H9 (cell line): Measurements from ENCODE around the gene GGACT. TPM values are rescaled to one million over a fixed set of nuclear protein-coding genes. Genes with fewer than 3 reads are reported as not detected.

Source experiments
- DNase-seq: peaks from one replicate; pipeline ENCODE4 v3.0.0-alpha.2; 2017
- H2AFZ ChIP-seq: one replicate; pipeline ENCODE4 v1.6.1; 2013; ENCODE audit warnings: mild to moderate bottlenecking, low read length, control low read depth, moderate library complexity
- H2AK5ac ChIP-seq: 2 replicates; pipeline ENCODE4 v1.6.1; 2013; ENCODE audit warnings: low read length, control low read depth, mixed read lengths; ENCODE audit not compliant: insufficient read length
- H2BK120ac ChIP-seq: one replicate; pipeline ENCODE4 v1.6.1; 2013; ENCODE audit warnings: low read depth, mild to moderate bottlenecking, low read length, control low read depth, inconsistent platforms; ENCODE audit not compliant: poor library complexity, severe bottlenecking
- H2BK12ac ChIP-seq: 2 replicates; pipeline ENCODE4 v1.6.1; 2013; ENCODE audit warnings: low read length, control low read depth, mixed read lengths, low read depth; ENCODE audit not compliant: insufficient read length
- H2BK15ac ChIP-seq: 2 replicates; pipeline ENCODE4 v1.6.1; 2013; ENCODE audit warnings: low read depth, low read length, control low read depth
- H2BK20ac ChIP-seq: one replicate; pipeline ENCODE4 v1.6.1; 2013; ENCODE audit warnings: low read depth, mild to moderate bottlenecking, low read length, control low read depth, inconsistent platforms; ENCODE audit not compliant: poor library complexity, severe bottlenecking
- H2BK5ac ChIP-seq: 2 replicates; pipeline ENCODE4 v1.6.1; 2013; ENCODE audit warnings: low read length, control low read depth, mixed read lengths; ENCODE audit not compliant: insufficient read length
- H3K14ac ChIP-seq: 2 replicates; pipeline ENCODE4 v1.6.1; 2013; ENCODE audit warnings: low read length, control low read depth; ENCODE audit not compliant: insufficient read depth
- H3K18ac ChIP-seq: 2 replicates; pipeline ENCODE4 v1.6.1; 2013; ENCODE audit warnings: low read depth, mild to moderate bottlenecking, mixed read lengths, low read length, control low read depth; ENCODE audit not compliant: insufficient read length
- H3K23ac ChIP-seq: 2 replicates; pipeline ENCODE4 v1.6.1; 2013; ENCODE audit warnings: low read length, control low read depth, mixed read lengths, low read depth; ENCODE audit not compliant: insufficient read length
- H3K23me2 ChIP-seq: 2 replicates; pipeline ENCODE4 v1.6.1; 2013; ENCODE audit warnings: low read depth, mild to moderate bottlenecking, mixed read lengths, low read length, control low read depth; ENCODE audit not compliant: insufficient read length, poor library complexity, severe bottlenecking
- H3K27ac ChIP-seq: 2 replicates; pipeline ENCODE4 v1.5.1; 2013; ENCODE audit warnings: low read length, control low read depth, mixed read lengths, low read depth; ENCODE audit not compliant: insufficient read length
- H3K27me3 ChIP-seq: 2 replicates; pipeline ENCODE4 v1.6.1; 2013; ENCODE audit warnings: low read length, control low read depth, inconsistent platforms; ENCODE audit not compliant: insufficient read depth
- H3K4ac ChIP-seq: 2 replicates; pipeline ENCODE4 v1.6.1; 2013; ENCODE audit warnings: low read depth, mild to moderate bottlenecking, control low read depth, inconsistent platforms, low read length, moderate library complexity
- H3K4me1 ChIP-seq: 2 replicates; pipeline ENCODE4 v1.6.1; 2013; ENCODE audit warnings: low read length, control low read depth, inconsistent platforms; ENCODE audit not compliant: insufficient read depth
- H3K4me2 ChIP-seq: 2 replicates; pipeline ENCODE4 v1.6.1; 2013; ENCODE audit warnings: low read length, control low read depth, mixed read lengths; ENCODE audit not compliant: insufficient read length, insufficient read depth
- H3K56ac ChIP-seq: 2 replicates; pipeline ENCODE4 v1.6.1; 2013; ENCODE audit warnings: low read depth, mild to moderate bottlenecking, mixed read lengths, low read length, control low read depth; ENCODE audit not compliant: insufficient read length
- H3K79me1 ChIP-seq: 2 replicates; pipeline ENCODE4 v1.6.1; 2013; ENCODE audit warnings: low read depth, mild to moderate bottlenecking, moderate library complexity, low read length, control low read depth, inconsistent platforms; ENCODE audit not compliant: insufficient read depth, poor library complexity, severe bottlenecking
- H3K79me2 ChIP-seq: 2 replicates; pipeline ENCODE4 v1.6.1; 2013; ENCODE audit warnings: low read length, control low read depth, inconsistent platforms; ENCODE audit not compliant: insufficient read depth
- H3K9ac ChIP-seq: 2 replicates; pipeline ENCODE4 v1.6.1; 2013; ENCODE audit warnings: low read length, control low read depth, mixed read lengths; ENCODE audit not compliant: insufficient read length; ENCODE audit errors: extremely low read depth
- H3K9me3 ChIP-seq: one replicate; pipeline ENCODE4 v1.6.1; 2013; ENCODE audit warnings: low read depth, low read length, inconsistent platforms; ENCODE audit not compliant: control insufficient read depth
- H3T11ph ChIP-seq: one replicate; pipeline ENCODE4 v1.6.1; 2013; ENCODE audit warnings: mild to moderate bottlenecking, low read length, control low read depth, inconsistent platforms
- H4K20me1 ChIP-seq: one replicate; pipeline ENCODE4 v1.6.1; 2013; ENCODE audit not compliant: control insufficient read depth, insufficient read length, insufficient read depth
- H4K5ac ChIP-seq: 2 replicates; pipeline ENCODE4 v1.6.1; 2013; ENCODE audit warnings: low read depth, mild to moderate bottlenecking, mixed read lengths, low read length, control low read depth; ENCODE audit not compliant: insufficient read length
- H4K8ac ChIP-seq: replicated peaks from 2 replicates; pipeline ENCODE4 v1.6.1; 2013; ENCODE audit warnings: low read length, control low read depth, mixed read lengths, low read depth; ENCODE audit not compliant: insufficient read length
- H4K91ac ChIP-seq: 2 replicates; pipeline ENCODE4 v1.6.1; 2013; ENCODE audit warnings: low read depth, mild to moderate bottlenecking, moderate library complexity, mixed read lengths, low read length, control low read depth; ENCODE audit not compliant: insufficient read length
- H3K27ac Mint-ChIP-seq, 3 experiments: 2 replicates in 2 of 3; 3 replicates in 1 of 3; pipeline ENCODE4 v1.8.0; 2020 to 2021; ENCODE audit warnings: mixed read lengths in 3 of 3, mild to moderate bottlenecking in 1 of 3, moderate library complexity in 1 of 3
- H3K27me3 Mint-ChIP-seq: 2 replicates; pipeline ENCODE4 v1.8.0; 2021; ENCODE audit warnings: low read depth, mild to moderate bottlenecking, moderate library complexity, mixed read lengths
- H3K36me3 Mint-ChIP-seq, 3 experiments: 2 replicates in 2 of 3; 3 replicates in 1 of 3; pipeline ENCODE4 v1.8.0; 2020 to 2021; ENCODE audit warnings: low read depth in 3 of 3, mixed read lengths in 3 of 3; ENCODE audit not compliant: insufficient read depth in 1 of 3
- H3K4me1 Mint-ChIP-seq, 2 experiments: 2 replicates each; pipeline ENCODE4 v1.8.0; 2020; ENCODE audit warnings: mixed read lengths in 2 of 2
- H3K4me3 Mint-ChIP-seq, 2 experiments: 2 replicates in 1 of 2; 3 replicates in 1 of 2; pipeline ENCODE4 v1.8.0; 2020 to 2021; ENCODE audit warnings: mild to moderate bottlenecking in 2 of 2, mixed read lengths in 2 of 2, moderate library complexity in 1 of 2
- H3K9me3 Mint-ChIP-seq, 2 experiments: 2 replicates in 1 of 2; 3 replicates in 1 of 2; pipeline ENCODE4 v1.8.0; 2020; ENCODE audit warnings: mild to moderate bottlenecking in 2 of 2, mixed read lengths in 2 of 2, moderate library complexity in 1 of 2
- WGBS: extraction: QIAGEN DNeasy Blood & Tissue Kit; methylation state at CpG from one replicate; pipeline ENCODE4 v1.1.7; 2013; ENCODE audit warnings: missing lambda C conversion rate, low lambda C conversion rate, mixed read lengths; ENCODE audit not compliant: insufficient read length; ENCODE audit errors: extremely low coverage; 5-methylcytosine and 5-hydroxymethylcytosine counted together
- total RNA-seq: library from RNA; stranded (reverse); gene quantifications from 2 replicates; pipeline ENCODE4 v1.2.1, GENCODE V29; 2021
- TF ChIP-seq, protein P1 (sequence below): fragments of 200-600 bp; sonication (generic); conservative IDR thresholded peaks from 3 replicates; pipeline ENCODE4 v1.8.0; 2021; ENCODE audit warnings: antibody characterized with exemption, mild to moderate bottlenecking

The GGACT gene
- total RNA-seq, 1 experiment from 2014 or later, result 1.3 TPM

DNA sequence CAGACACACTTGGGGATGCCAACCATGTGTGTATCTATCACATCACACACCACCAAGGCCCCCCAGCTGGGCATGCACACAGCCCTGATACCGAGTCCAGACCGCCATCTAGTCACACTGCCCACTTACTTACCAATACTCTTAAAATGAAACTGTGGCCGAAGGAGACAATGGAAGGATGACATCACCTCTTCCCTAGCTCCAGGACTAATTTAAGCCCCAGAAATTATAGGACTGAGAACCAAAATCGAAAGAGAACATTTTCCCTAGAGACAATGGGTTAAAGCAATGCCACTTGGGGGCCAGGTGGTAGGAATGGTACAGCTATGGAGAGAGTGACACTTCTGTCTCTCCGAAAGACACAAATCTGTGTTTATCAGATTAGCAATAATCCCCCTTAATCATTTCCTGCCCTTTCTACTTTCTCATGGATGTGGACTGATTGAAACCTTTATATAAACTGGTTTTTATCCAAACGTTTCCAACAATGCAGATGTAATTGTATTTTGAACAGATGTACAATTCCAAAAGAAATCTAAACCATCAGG is 663 bp upstream of the GGACT start:
- peak overlapping the region; percentile 46 to 81 for H3K4me3 Mint-ChIP-seq
- Histone ChIP-seq H4K5ac (no peak overlapping the region), H3K4me2 (no peak overlapping the region), H2BK15ac (no peak overlapping the region), H3K9me3 (no peaks in the 10 kb centered on the region), H2AFZ (no peak overlapping the region), H3K79me2 (no peaks in the 10 kb centered on the region), H2BK120ac (no peak overlapping the region), H4K91ac (no peak overlapping the region), H2BK12ac (no peak overlapping the region), H3K14ac (no peak overlapping the region), H2AK5ac (no peak overlapping the region), H3K18ac (no peak overlapping the region), H4K8ac (no peak overlapping the region), H3K4me1 (no peaks in the 10 kb centered on the region), H3K23ac (no peak overlapping the region), H3K79me1 (no peaks in the 10 kb centered on the region), H3K27ac (no peak overlapping the region), H3K27me3 (no peaks in the 10 kb centered on the region; the same call in 1 of the 2 replicates), H2BK20ac (no peak overlapping the region), H3K23me2 (peaks cover 2% of the 10 kb centered on the region), H3K4ac (no peak overlapping the region), H3T11ph (no peak overlapping the region), H2BK5ac (no peak overlapping the region), H4K20me1 (no peaks in the 10 kb centered on the region), H3K9ac (no peak overlapping the region), H3K56ac (no peak overlapping the region)
- peaks cover 0 to 4% of the 10 kb centered on the region in 2 experiments; a peak in 2 of 5 replicates for H3K9me3 Mint-ChIP-seq
- H3K27me3 Mint-ChIP-seq, result peaks cover 19% of the 10 kb centered on the region
- H3K27ac Mint-ChIP-seq, result no peak overlapping the region
- DNase-seq, result no peak
- peaks cover 0 to 4% (median 0%) of the 10 kb centered on the region in 3 experiments; a peak in 1 of 7 replicates for H3K36me3 Mint-ChIP-seq
- WGBS, result no CpG with 5 or more reads among the region's 6 CpGs
- TF ChIP-seq, protein P1, sequence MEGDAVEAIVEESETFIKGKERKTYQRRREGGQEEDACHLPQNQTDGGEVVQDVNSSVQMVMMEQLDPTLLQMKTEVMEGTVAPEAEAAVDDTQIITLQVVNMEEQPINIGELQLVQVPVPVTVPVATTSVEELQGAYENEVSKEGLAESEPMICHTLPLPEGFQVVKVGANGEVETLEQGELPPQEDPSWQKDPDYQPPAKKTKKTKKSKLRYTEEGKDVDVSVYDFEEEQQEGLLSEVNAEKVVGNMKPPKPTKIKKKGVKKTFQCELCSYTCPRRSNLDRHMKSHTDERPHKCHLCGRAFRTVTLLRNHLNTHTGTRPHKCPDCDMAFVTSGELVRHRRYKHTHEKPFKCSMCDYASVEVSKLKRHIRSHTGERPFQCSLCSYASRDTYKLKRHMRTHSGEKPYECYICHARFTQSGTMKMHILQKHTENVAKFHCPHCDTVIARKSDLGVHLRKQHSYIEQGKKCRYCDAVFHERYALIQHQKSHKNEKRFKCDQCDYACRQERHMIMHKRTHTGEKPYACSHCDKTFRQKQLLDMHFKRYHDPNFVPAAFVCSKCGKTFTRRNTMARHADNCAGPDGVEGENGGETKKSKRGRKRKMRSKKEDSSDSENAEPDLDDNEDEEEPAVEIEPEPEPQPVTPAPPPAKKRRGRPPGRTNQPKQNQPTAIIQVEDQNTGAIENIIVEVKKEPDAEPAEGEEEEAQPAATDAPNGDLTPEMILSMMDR, result no peak
- H3K4me1 Mint-ChIP-seq, result peaks cover 0 to 7% of the 10 kb centered on the region in 2 experiments; a peak in 2 of 4 replicates
